ENCODE measurements around the gene COA7.

- TF ChIP-seq CTCF (IDR thresholded peaks at IDR 0.05) (no peak), EP300 (IDR thresholded peaks at IDR 0.05) (no peak)
These were observed 15.4 kb upstream of the COA7 start for GRCh38 chr1:52713590-52713989.

All from sigmoid colon (tissue), 4 donors.